Measurements from ENCODE around the gene AUH.
"Not testable (repeated sequence)": the region's sequence is repeated elsewhere in the genome, so short reads cannot be mapped to it uniquely, and the experiment has no call there.

AUH gene

DNA sequence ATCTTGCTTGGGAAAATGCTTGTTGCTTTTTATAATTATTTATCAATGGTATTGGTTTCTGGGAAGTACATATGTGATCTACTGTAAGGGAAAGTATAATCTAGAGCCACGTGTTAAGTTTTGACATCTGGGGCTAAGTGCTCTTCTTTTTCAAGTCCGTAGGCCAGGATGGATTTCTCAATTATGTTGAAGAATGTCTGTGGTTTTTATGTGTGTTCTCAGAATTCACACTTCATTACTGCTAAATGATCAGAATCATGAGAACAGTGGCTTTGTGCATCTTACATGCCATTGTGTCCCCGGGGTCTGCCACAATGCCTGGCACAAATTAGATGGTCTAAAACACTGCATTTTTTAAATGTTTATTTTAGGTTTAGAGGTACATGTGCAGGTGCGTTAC, 14.5 kb upstream of the AUH start:
- no peaks in the 10 kb centered on the region for H3K36me3 ChIP-seq
- TF ChIP-seq, protein P1, sequence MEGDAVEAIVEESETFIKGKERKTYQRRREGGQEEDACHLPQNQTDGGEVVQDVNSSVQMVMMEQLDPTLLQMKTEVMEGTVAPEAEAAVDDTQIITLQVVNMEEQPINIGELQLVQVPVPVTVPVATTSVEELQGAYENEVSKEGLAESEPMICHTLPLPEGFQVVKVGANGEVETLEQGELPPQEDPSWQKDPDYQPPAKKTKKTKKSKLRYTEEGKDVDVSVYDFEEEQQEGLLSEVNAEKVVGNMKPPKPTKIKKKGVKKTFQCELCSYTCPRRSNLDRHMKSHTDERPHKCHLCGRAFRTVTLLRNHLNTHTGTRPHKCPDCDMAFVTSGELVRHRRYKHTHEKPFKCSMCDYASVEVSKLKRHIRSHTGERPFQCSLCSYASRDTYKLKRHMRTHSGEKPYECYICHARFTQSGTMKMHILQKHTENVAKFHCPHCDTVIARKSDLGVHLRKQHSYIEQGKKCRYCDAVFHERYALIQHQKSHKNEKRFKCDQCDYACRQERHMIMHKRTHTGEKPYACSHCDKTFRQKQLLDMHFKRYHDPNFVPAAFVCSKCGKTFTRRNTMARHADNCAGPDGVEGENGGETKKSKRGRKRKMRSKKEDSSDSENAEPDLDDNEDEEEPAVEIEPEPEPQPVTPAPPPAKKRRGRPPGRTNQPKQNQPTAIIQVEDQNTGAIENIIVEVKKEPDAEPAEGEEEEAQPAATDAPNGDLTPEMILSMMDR (IDR thresholded peaks at IDR 0.05): no peak
- H3K27ac ChIP-seq: no peak overlapping the region
- no peaks in the 10 kb centered on the region for H3K27me3 ChIP-seq
- no peak overlapping the region for H3K4me3 ChIP-seq (ENCODE audit: low read depth in 1 of 2, low read length in 1 of 2)
- peaks cover 5 to 6% of the 10 kb centered on the region in 2 experiments for H3K4me1 ChIP-seq (ENCODE audit: control insufficient read depth in 1 of 2, insufficient read depth in 1 of 2, low read depth in 1 of 2, low read length in 1 of 2)
- H3K9me3 ChIP-seq: no peaks in the 10 kb centered on the region

DNA sequence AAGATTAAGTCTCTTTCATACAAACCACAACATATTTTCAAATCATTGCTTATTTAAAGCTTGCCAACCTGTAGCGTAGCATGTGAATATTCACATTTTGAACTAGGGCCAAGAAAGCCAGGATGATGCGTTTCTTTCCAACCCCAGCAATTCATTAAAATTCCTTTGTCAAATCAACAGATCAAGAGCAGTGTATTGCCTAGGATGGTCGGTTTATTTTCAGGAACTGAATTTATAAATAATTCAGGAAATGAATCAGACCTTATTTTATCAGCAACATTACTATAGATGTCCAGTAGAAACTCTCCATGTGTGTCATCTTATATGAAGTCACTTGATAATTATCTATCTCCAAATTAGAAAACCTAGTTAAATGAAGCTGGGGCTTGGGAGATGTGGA, 13.2 kb upstream of the AUH start:
- Histone ChIP-seq H3K27ac (no peak overlapping the region), H3K4me3 (ENCODE audit: low read depth in 1 of 2, low read length in 1 of 2) (no peak overlapping the region), H3K36me3 (no peaks in the 10 kb centered on the region), H3K27me3 (no peaks in the 10 kb centered on the region), H3K9me3 (no peaks in the 10 kb centered on the region), H3K4me1 (ENCODE audit: control insufficient read depth in 1 of 2, insufficient read depth in 1 of 2, low read depth in 1 of 2, low read length in 1 of 2) (peaks cover 5 to 6% of the 10 kb centered on the region in 2 experiments)
- TF ChIP-seq, protein P1 (IDR thresholded peaks at IDR 0.05): no peak

DNA sequence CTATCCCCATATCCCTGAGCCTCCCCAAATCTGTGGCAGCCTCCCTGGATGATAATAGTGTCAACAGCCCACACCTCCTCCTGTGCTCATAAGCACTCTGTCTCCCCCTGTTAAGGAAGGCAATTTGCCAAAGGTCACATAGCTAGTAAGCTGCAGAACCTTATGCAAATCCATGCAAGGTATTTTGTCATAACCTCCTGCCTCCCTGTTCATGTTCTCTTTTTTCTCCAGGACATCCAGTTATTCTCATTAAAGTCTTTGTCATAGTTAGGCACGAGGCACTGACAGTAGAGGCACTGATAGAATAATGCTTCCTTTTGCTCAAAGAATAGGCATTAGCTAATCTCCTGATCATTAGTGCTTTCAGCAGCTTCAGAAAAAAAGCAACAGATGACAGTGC, 10.2 kb upstream of the AUH start:
- TF ChIP-seq, protein P1 (IDR thresholded peaks at IDR 0.05): no peak
- H3K36me3 ChIP-seq: no peaks in the 10 kb centered on the region
- H3K27me3 ChIP-seq: no peaks in the 10 kb centered on the region
- no peak overlapping the region for H3K4me3 ChIP-seq (ENCODE audit: low read depth in 1 of 2, low read length in 1 of 2)
- peaks cover 5 to 6% of the 10 kb centered on the region in 2 experiments for H3K4me1 ChIP-seq (ENCODE audit: control insufficient read depth in 1 of 2, insufficient read depth in 1 of 2, low read depth in 1 of 2, low read length in 1 of 2)
- no peak overlapping the region for H3K27ac ChIP-seq
- no peaks in the 10 kb centered on the region for H3K9me3 ChIP-seq

DNA sequence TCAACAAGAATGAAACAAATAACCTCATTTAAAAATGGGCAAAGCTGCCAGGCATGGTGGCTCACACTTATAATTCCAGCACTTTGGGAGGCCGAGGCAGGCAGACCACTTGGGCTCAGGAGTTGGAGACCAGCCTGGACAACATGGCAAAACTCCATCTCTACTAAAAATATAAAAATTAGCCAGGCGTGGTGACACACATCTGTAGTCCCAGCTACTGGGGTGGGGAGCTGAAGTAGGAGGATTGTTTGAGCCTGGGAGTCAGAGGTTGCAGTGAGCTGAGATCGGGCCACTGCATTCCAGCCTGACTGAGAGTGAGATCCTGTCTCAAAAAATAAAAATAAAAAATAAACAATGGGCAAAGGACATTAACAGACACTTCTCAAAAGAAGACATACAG, 8.3 kb upstream of the AUH start:
- H3K36me3 ChIP-seq; H3K27me3 ChIP-seq; H3K4me3 ChIP-seq (ENCODE audit: low read depth in 1 of 2, low read length in 1 of 2); H3K4me1 ChIP-seq (ENCODE audit: control insufficient read depth in 1 of 2, insufficient read depth in 1 of 2, low read depth in 1 of 2, low read length in 1 of 2); H3K27ac ChIP-seq; H3K9me3 ChIP-seq: not testable (repeated sequence)

DNA sequence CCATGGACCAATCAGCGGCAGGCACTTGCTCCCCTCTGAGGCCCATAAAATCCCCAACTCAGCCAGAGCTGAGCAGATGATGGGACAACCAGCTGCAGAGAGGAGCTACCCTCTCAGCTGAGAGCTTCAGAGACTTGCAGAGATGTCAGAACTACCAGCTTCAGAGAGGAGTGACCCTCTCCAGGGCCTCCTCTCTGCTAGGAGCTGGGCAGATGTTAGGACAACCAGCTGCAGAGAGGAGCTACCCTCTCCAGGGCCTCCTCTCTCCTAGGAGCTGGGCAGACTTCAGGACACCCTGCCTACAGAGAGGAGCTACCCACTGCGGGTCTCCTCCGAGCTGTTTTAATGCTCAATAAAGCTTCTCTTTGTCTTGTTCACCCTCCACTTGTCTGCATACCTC, 3.0 kb upstream of the AUH start:
- TF ChIP-seq, protein P1 (IDR thresholded peaks at IDR 0.05): no peak
- H3K4me3 ChIP-seq (ENCODE audit: low read depth in 1 of 2, low read length in 1 of 2): no peak overlapping the region
- H3K9me3 ChIP-seq: no peaks in the 10 kb centered on the region
- H3K36me3 ChIP-seq: no peaks in the 10 kb centered on the region
- H3K4me1 ChIP-seq (ENCODE audit: control insufficient read depth in 1 of 2, insufficient read depth in 1 of 2, low read depth in 1 of 2, low read length in 1 of 2): peaks cover 18 to 24% of the 10 kb centered on the region in 2 experiments
- H3K27ac ChIP-seq: no peak overlapping the region
- H3K27me3 ChIP-seq: no peaks in the 10 kb centered on the region

DNA sequence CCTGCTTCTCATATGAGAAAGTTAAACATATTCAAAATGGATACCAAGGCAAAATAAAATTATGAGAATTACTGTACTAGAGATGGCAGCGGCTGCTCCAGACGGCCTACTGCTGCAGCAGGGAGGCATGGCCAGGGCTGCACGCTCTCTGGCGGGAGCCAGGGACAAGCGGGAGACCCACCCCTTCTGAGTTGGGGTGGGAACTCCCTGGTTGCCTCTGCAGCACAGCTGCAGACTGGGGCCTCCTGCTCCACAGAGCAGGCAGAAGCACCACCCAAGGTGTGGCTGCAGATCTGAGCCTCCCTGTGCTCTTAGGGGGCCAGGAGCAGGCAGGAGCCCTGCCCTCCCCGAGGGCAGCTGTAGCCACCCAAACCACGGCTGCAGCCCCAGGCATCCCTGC, 2.3 kb upstream of the AUH start:
- TF ChIP-seq, protein P1 (IDR thresholded peaks at IDR 0.05): no peak

More for the DNA sequence above, 2.3 kb upstream of the AUH start:
- Histone ChIP-seq H3K27me3 (no peaks in the 10 kb centered on the region), H3K36me3 (no peaks in the 10 kb centered on the region), H3K4me3 (ENCODE audit: low read depth in 1 of 2, low read length in 1 of 2) (no peak overlapping the region), H3K4me1 (ENCODE audit: control insufficient read depth in 1 of 2, insufficient read depth in 1 of 2, low read depth in 1 of 2, low read length in 1 of 2) (peaks cover 18 to 24% of the 10 kb centered on the region in 2 experiments), H3K9me3 (no peaks in the 10 kb centered on the region), H3K27ac (no peak overlapping the region)
